ENCODE results near the gene GMPS. TPM values are rescaled to one million over a fixed set of nuclear protein-coding genes. Genes with fewer than 3 reads are reported as not detected.
"Not testable (repeated sequence)": the region's sequence is repeated elsewhere in the genome, so short reads cannot be mapped to it uniquely, and the experiment has no call there.

GMPS gene
- total RNA-seq, 2 donors from 2014 or later, result 30.2 to 31.8 TPM

DNA sequence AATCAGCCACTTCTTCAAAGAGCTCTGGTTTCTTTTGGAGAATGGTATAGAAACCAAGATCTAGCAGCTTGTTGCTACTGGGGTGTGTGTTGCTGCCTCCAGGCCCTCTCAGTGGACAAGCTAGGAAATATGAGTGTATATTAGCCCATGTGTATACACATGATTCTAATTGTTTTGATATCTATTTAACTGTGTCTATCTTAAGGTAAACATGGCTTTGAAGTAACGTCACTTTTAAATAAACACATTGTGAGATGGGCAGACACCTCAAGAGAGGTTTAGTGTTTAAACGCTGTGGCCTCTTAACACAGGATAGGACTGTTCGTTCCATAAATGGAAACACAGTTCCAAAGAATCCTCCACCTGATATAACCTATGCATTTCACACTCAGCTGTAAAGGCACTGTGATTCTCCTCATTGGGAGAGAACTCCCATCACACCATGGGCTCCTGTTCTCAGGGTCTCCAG, 87.0 kb downstream of the GMPS start:
- Histone ChIP-seq H3K36me3 (no peaks in the 10 kb centered on the region), H3K9me3 (no peaks in the 10 kb centered on the region), H3K27ac (no peak overlapping the region), H3K27me3 (replicated peaks; ENCODE audit: insufficient read depth) (no peaks in the 10 kb centered on the region), H3K4me1 (ENCODE audit: control insufficient read depth in 1 of 2, low read depth in 2 of 2) (no peaks in the 10 kb centered on the region), H3K4me3 (no peak overlapping the region)
- no peak for DNase-seq (ENCODE audit: low spot score)
- no peak for ATAC-seq (ENCODE audit: insufficient number of reproducible peaks, low FRiP score, low read depth)
- TF ChIP-seq, protein P1, sequence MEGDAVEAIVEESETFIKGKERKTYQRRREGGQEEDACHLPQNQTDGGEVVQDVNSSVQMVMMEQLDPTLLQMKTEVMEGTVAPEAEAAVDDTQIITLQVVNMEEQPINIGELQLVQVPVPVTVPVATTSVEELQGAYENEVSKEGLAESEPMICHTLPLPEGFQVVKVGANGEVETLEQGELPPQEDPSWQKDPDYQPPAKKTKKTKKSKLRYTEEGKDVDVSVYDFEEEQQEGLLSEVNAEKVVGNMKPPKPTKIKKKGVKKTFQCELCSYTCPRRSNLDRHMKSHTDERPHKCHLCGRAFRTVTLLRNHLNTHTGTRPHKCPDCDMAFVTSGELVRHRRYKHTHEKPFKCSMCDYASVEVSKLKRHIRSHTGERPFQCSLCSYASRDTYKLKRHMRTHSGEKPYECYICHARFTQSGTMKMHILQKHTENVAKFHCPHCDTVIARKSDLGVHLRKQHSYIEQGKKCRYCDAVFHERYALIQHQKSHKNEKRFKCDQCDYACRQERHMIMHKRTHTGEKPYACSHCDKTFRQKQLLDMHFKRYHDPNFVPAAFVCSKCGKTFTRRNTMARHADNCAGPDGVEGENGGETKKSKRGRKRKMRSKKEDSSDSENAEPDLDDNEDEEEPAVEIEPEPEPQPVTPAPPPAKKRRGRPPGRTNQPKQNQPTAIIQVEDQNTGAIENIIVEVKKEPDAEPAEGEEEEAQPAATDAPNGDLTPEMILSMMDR (IDR thresholded peaks at IDR 0.05), result no peak

DNA sequence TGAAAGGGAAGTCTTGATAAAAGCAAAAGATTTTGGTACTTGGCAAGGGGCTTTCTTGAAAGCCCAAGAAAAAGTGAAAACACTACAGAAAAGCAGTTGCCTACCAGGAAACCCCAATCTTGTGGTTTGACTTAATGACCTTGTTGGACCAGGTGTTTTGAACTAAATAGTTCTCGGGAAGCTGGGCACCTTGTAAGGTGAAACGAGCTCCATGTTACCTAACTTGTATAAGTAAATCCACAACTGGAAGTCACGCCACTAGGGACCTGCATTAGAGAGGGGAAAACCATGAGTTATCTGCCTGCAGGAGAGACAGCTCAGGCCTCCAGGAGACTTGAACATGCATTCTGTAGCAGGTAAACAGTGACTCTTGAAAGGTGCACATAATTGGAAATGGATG, 88.2 kb downstream of the GMPS start:
- Histone ChIP-seq H3K4me3 (no peak overlapping the region), H3K36me3 (no peaks in the 10 kb centered on the region), H3K27me3 (replicated peaks; ENCODE audit: insufficient read depth) (no peaks in the 10 kb centered on the region), H3K27ac (no peak overlapping the region), H3K9me3 (no peaks in the 10 kb centered on the region), H3K4me1 (ENCODE audit: control insufficient read depth in 1 of 2, low read depth in 2 of 2) (no peaks in the 10 kb centered on the region)
- ATAC-seq (ENCODE audit: insufficient number of reproducible peaks, low FRiP score, low read depth), result no peak
- TF ChIP-seq, protein P1 (IDR thresholded peaks at IDR 0.05), result no peak
- no peak for DNase-seq (ENCODE audit: low spot score)

DNA sequence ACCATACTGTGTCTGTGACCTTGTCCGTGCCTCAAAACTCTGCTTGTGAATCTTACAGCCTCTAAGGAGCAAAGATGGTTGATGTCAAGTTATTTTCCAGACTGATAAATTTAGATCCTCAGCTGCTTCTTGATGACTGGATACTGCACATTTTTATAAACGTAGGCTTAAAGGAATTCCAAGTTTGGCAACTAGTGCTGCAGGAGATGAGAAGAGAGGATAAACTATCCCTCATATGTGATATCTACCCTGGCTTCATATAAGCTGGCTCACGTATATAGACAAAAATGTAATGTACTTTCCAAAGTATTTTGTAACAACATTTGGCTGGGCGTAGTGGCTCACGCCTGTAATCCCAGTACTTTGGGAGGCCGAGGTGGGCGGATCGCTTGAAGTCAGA, 89.6 kb downstream of the GMPS start:
- H3K4me1 ChIP-seq (ENCODE audit: control insufficient read depth in 1 of 2, low read depth in 2 of 2), result no peaks in the 10 kb centered on the region
- no peaks in the 10 kb centered on the region for H3K9me3 ChIP-seq
- ATAC-seq (ENCODE audit: insufficient number of reproducible peaks, low FRiP score, low read depth), result no peak
- no peaks in the 10 kb centered on the region for H3K27me3 ChIP-seq (replicated peaks; ENCODE audit: insufficient read depth)
- H3K4me3 ChIP-seq, result no peak overlapping the region
- H3K27ac ChIP-seq, result no peak overlapping the region
- DNase-seq (ENCODE audit: low spot score), result no peak
- TF ChIP-seq, protein P1 (IDR thresholded peaks at IDR 0.05), result no peak
- no peaks in the 10 kb centered on the region for H3K36me3 ChIP-seq

DNA sequence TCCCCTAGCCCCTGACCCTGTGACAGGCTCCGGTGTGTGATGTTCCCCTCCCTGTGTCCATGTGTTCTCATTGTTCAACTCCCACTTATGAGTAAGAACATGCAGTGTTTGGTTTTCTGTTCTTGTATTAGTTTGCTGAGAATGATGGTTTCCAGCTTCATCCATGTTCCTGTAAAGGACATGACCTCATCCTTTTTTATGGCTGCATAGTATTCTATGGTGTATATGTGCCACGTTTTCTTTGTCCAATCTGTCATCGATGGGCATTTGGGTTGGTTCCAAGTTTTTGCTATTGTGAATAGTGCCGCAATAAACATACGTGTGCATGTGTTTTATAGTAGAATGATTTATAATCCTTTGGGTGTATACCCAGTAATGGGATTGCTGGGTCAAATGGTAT, 90.6 kb downstream of the GMPS start:
- not testable (repeated sequence) for H3K27ac ChIP-seq; H3K27me3 ChIP-seq (replicated peaks; ENCODE audit: insufficient read depth); ATAC-seq (ENCODE audit: insufficient number of reproducible peaks, low FRiP score, low read depth); H3K4me3 ChIP-seq; H3K4me1 ChIP-seq (ENCODE audit: control insufficient read depth in 1 of 2, low read depth in 2 of 2); H3K9me3 ChIP-seq; DNase-seq (ENCODE audit: low spot score); H3K36me3 ChIP-seq

DNA sequence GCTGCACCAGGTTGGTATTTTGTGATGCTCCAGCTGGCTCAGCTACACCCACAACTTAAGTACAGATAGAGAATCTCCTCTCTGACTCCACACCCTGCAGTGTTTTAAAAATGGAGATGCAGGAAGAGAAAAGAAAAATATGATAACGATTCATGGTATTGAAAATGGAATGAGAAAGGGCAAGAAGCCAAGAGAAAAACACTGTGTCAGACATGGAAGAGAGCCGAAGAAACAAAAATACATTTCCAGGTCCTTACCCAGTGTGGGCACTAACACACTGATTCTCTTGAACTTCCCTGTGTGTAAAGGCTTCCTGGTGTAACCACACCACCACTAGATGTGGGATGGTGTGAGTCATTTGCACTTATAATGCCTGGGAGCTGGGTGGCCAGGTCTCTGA, 93.1 kb downstream of the GMPS start:
- no peak overlapping the region for H3K4me3 ChIP-seq
- ATAC-seq (ENCODE audit: insufficient number of reproducible peaks, low FRiP score, low read depth), result no peak
- no peaks in the 10 kb centered on the region for H3K9me3 ChIP-seq
- DNase-seq (ENCODE audit: low spot score), result no peak
- H3K36me3 ChIP-seq, result no peaks in the 10 kb centered on the region
- no peaks in the 10 kb centered on the region for H3K27me3 ChIP-seq (replicated peaks; ENCODE audit: insufficient read depth)
- H3K27ac ChIP-seq, result no peak overlapping the region
- TF ChIP-seq, protein P1 (IDR thresholded peaks at IDR 0.05), result no peak
- no peaks in the 10 kb centered on the region for H3K4me1 ChIP-seq (ENCODE audit: control insufficient read depth in 1 of 2, low read depth in 2 of 2)

DNA sequence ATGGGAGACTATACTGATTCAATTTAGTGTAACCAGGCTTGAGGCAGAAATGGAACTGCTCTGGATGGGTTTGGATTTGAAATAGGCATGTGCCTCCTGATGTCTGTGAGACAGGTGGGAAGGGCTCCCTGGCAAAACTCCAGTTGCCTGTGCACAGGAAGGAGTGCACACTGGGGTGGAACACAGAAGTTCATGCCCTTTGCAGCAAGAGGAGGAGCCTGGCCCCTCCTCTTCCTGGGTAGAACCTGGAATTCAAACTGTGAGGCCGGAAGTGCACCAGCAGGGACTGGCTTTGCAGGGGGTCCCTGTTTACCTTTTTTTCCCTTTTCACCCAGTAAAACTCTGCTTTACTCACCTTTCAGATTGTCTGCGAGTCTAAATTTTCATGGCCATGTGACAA, 99.9 kb downstream of the GMPS start:
- H3K9me3 ChIP-seq, result no peaks in the 10 kb centered on the region
- no peak overlapping the region for H3K27ac ChIP-seq
- H3K27me3 ChIP-seq (replicated peaks; ENCODE audit: insufficient read depth), result no peaks in the 10 kb centered on the region
- no peak for ATAC-seq (ENCODE audit: insufficient number of reproducible peaks, low FRiP score, low read depth)
- no peak for DNase-seq (ENCODE audit: low spot score)
- no peak overlapping the region for H3K4me3 ChIP-seq
- no peaks in the 10 kb centered on the region for H3K36me3 ChIP-seq
- no peaks in the 10 kb centered on the region for H3K4me1 ChIP-seq (ENCODE audit: control insufficient read depth in 1 of 2, low read depth in 2 of 2)
- TF ChIP-seq, protein P1 (IDR thresholded peaks at IDR 0.05), result no peak
